Stimulated activated CD4-positive, alpha-beta T cell treated with anti-CD3 and anti-CD28 coated beads, Interleukin-15, amount 100 ng/mL, for 48 hours (primary cell): Measurements from ENCODE around the gene FABP7.

Experiments used
- DNase-seq, 2 donors: peaks; one replicate each; pipeline ENCODE4 v3.0.0-alpha.2; 2020; ENCODE audit warnings: low read depth in 2 of 2

The FABP7 gene

DNA sequence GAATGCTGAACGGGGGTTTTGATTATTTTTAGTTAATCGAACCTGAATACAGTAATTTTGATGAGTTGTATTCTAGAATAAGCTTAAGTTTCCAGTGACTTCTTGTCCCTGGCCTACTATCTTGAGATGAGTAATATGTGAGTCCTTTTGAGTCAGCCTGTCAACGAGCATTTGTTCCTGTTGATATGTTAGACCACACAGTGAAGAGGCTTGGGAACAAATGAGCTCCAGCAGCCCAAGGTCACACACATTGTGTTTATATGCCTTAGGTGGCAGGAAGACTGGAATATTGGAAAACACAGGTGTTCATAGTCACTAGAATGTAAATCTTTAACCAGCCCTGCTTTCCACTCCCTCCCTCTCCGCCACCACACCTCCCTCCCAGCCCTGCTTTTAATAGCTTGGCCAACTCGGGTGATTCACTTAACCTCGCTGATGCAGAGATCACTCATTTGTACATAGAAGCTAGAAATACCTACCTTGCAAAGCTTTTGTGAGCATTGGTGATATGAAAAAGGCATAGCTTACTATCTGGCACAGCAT is 18.7 kb downstream of the FABP7 start:
- no peak for DNase-seq

DNA sequence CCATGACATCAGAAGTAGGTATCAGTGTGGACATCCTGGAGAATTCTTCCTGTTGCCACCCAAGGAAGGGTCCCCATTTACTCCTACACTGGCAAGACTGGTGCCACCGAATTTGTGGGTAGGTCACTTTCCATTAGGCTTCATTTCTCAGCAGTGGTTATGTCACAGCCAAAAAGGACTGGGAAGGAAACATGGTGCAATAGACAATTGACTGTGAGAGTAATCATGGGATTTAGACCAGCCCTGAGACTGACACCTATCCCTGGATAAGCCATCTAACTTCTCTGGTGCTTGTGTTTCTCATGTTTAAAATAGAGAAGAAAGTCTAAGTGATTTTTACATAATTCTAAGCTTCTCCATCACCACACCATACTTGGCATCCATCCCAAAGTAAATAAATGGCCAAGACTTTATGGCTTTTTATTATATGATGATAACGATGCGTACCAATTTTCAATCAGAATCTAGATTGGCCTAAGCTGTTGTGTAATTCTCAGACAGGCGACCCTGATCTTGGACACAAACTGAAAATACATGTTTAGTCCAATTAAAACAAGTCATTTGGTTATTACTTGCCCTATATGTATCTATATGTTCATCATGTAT is 19.7 kb downstream of the FABP7 start:
- no peak for DNase-seq

DNA sequence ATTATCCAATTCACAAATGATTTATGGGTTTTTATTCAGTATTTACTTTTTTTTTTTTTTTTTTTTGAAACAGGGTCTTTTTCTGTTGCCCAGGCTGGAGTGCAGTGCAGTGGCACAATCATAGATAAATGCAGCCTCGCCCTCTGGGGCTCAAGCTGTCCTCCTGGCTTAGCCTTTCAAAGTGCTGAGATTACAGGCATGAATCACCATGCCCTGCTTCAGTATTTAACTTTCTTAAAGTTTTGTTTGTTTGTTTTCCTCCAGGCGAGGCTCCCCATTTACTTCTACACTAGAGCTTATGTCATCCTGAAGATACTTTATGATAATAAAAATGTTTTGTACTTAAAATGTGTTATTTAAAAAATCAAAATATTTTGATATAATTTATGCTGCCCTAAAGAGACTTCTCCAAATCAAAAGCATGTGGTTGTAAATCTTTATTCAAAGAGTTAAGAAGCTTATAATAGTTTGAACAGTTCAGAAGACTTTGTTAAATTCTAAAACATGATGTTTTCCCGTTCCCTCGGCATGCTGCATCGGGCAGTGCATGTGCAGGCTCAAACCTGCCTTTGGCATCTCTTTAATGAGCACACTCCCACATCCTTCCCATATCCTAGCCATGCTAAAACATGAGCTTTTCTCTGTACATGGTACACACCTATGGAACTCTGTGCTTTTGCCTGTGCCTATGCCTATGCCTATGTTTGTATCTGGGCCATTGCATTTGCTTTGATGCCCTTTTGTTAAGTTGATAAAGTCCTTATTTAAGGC is 20.6 kb downstream of the FABP7 start:
- no peak for DNase-seq

- no peak for DNase-seq
Observed at GRCh38 chr6:122800906-122801305, 21.4 kb downstream of the FABP7 start.

DNA sequence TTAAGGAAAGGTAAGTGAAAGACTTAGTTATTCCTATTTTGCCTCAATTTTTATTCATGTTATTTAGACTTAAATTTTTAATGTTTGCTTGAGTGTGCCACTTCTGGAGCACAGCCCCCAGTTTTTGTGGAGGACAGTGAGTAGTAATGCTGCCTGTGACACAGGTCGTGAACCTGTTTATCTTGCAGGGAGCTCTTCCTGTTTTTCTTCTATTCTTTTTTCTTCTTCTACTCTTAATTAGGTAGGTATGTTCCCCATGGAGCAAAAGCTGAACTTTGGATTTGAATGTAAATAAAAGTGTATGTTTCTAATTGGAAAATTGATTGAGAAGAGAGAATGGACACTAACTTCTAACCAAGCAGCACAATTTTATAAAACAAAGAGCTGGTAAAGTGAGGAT is 21.9 kb downstream of the FABP7 start:
- DNase-seq = no peak

- DNase-seq = no peak
Observed at GRCh38 chr6:122803171-122803661, 23.7 kb downstream of the FABP7 start.

DNA sequence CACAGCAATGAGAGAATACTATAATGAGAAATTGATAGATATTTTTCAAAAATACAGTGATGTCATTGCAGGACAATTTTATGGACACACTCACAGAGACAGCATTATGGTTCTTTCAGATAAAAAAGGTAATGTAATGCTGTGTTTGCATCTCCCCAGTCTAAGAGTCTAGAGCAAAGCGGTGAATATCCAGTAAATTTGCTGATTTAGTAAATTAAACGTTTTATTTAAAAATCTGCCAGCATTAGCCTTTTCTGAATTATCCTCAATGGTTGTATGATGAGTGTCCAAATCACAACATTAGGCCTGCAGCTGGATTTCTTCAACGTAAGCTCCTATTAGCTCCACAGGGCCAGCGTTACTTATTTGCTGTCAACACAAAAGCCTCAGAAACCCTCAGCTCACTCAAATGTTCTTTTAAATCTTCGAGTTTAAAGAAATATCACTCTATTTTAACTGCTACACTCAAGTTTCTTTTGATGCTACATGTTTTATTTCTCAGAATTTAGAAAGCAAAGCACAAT is 25.5 kb downstream of the FABP7 start:
- no peak for DNase-seq

GRCh38 chr6:122806291-122806690 is 26.8 kb downstream of the FABP7 start:
- DNase-seq = no peak

DNA sequence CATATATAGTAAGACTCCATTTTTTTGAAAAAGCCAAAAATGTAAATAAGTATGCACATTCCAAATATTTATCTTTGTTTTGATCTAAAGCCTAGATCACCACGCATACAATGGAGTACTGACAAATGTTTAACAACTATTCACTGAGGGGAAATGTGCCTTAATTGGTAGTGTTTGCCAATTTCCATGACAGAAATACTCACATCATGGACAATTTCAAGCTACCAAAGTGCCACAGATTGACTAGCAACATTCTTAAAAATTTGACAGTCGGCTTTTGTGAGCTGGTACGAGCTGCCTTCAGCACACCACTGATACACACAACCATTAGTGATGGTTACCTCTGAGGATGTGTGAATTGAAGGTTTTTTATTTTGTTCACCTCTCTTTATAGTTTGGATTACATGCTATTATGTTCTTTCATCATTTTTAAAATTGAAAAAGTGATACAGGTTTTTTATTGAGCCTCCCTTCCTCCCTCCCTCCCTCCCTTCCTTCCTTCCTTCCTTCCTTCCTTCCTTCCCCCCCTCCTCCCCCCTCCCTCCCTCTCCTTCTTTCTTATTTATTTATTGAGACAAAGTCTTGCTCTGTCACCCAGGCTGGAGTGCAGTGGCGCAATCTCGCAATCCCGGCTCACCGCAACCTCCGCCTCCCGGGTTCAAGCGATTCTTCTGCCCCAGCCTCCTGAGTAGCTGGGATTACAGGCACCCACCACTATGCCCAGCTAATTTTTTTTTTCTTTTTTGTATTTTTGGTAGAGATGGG is 28.8 kb downstream of the FABP7 start:
- DNase-seq = no peak

- no peak for DNase-seq
Observed at GRCh38 chr6:122809001-122809400, 29.5 kb downstream of the FABP7 start.

DNA sequence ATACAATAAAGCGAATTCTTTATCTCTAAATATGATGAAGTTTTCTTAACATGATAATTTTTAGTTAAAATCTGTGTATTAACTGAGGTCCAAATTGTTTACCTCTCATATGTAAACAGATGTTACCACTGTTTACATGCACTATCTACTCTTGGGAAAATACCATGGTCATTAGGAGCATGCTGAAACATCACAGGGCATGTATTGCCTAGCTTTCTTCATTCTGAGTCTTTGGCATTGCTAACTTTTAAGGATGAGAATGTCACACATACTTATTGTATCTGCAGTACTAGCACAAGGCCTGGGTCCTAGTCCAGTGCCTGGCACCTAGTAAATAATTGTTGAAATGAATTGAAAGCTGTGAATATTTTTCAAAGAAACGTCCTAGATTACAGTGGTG is 30.2 kb downstream of the FABP7 start:
- no peak for DNase-seq

DNA sequence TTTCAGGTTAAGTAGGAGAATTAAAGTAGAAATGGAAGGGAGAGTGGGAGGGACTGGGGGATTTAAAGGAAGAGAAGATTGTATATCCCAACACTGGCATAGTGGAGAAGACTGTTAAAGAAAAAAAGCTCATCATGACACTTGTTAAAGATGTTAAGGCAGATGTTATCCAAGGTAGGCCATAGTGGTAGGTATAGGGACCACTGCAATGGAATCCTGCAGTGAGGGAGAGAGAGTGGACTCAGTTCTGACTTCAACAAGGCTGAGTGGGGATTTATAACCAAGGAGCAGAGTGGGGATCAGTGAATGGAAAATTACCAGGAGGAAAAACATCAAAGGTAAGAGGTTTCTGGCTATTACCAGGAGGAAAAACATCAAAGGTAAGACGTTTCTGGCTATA is 30.7 kb downstream of the FABP7 start:
- DNase-seq = no peak

GRCh38 chr6:122817358-122817757 is 37.8 kb downstream of the FABP7 start:
- DNase-seq = no peak

DNA sequence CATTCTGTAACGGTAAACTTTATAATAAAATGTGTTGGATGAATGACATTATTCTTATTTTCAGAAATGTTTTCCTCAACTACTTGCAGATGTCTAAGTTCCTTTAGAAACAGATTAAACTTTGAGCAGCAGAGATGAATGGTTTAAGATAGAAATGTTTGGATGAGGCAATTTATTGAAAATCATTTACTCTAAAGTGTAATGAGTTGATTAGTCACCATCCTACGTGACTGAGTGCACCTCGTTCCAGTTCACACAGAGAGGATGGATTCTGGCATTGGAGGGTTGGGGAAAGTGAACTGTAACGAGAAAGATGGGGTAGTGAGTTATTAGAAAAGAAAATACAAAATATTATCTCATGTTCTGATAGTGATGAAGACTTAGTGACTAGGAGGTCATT is 38.2 kb downstream of the FABP7 start:
- no peak for DNase-seq

- no peak for DNase-seq
Observed at GRCh38 chr6:122818866-122819265, 39.4 kb downstream of the FABP7 start.

GRCh38 chr6:122821095-122821494 is 41.6 kb downstream of the FABP7 start:
- DNase-seq = no peak

DNA sequence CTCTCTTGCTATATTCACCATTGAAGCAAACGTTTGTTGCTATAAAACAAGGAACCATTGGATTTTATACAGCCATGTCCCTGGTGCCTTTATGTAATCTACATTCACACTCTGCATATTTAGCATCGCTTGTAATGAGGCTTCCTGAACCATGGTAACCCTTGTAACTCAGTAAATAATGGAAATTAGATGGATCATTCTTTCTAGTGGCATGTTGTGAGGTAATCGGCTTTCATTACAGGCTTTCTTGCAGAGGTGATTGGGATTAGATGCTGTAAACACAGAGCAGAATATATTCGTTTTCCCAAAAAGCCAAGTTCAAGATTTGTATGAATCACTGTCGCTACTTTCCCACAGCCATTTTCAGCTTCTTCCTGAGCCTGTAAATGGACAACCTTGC is 45.6 kb downstream of the FABP7 start:
- no peak for DNase-seq

DNA sequence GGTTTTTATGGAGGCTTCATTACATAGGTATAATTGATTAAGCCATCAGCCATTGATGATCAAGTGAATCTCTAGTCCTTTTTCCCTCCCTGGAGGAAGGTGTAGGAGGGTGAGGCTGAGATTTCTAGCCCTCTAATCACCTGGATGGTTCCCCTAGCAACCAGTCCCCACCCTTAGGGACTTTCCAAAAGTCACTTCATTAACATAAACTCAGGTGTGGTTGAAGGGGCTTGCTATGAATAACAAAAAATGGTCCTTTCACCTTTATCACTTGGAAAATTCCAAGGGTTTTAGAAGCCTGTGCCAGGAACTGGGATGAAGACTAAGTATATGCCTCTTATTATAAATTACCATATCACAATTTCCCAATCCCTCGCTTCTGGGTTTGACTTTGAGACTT is 49.9 kb downstream of the FABP7 start:
- DNase-seq = no peak

DNA sequence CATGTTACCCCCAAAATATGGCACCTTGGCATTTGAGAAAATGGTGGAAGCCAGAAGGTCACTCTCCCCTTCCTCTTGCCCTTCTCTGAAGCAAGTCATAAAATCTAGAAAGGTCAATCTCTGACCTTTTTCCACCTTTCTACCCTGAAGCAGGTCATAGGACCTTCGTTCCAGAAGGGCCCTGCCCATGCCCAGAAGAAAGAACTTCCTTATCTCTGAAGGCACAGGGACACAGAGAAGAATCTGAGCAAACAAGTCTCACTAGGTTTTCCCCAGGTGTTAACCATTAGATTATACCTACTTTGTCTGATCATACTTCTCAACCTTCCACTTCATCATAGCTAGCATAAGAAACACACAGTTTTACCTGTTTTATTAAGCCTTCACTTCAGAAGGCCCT is 52.0 kb downstream of the FABP7 start:
- DNase-seq = no peak

GRCh38 chr6:122832459-122832858 is 52.9 kb downstream of the FABP7 start:
- DNase-seq = no peak

DNA sequence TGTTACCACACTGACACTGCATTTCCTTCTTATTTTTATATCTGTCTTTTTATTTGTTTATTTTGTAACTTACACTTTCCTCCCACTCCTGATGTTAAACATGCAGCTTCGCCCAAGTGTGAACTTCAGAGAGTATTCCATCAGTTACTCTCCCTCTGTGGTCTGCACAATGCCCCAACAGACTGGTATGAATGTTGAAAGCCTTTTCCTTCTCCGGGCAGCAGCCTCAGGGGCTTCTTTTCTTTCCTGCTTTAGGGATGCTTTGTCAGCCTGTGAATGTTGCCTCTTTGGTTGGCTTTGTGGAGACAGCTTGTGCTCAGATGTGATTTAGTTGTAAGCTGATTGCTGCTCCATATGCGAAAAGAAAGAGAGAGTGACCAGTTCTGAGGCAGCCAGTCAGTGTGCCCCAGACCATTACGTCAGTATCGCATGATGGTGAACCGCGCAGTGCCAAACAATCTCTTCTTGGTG is 53.5 kb downstream of the FABP7 start:
- no peak for DNase-seq
